HepG2 (cell line): ENCODE measurements around the gene POC1B. TPM values are rescaled to one million over a fixed set of nuclear protein-coding genes. Genes with fewer than 3 reads are reported as not detected.

ENCODE experiments used
- AHDC1 ChIP-seq: sonication (generic); formaldehyde crosslinking; IDR thresholded peaks from 2 replicates; pipeline ENCODE4 v1.5.1; 2020; ENCODE audit warnings: mild to moderate bottlenecking, missing genetic modification reagents, borderline replicate concordance
- HCFC1 ChIP-seq: fragments of 150-350 bp; IDR thresholded peaks from 2 replicates; pipeline ENCODE4 v1.6.1; 2014; ENCODE audit warnings: low read depth, low read length
- HMG20A ChIP-seq: IDR thresholded peaks from 2 replicates; pipeline ENCODE4 v1.6.1; 2016; ENCODE audit warnings: borderline replicate concordance
- MIXL1 ChIP-seq: IDR thresholded peaks from 2 replicates; pipeline ENCODE4 v1.6.1; 2016
- NFIB ChIP-seq: sonication (generic); formaldehyde crosslinking; IDR thresholded peaks from 2 replicates; pipeline ENCODE4 v1.9.0; 2021; ENCODE audit warnings: missing genetic modification reagents, mild to moderate bottlenecking, borderline replicate concordance
- NKX3-1 ChIP-seq: sonication (generic); formaldehyde crosslinking; IDR thresholded peaks from 2 replicates; pipeline ENCODE4 v1.5.0; 2020; ENCODE audit warnings: missing genetic modification reagents
- PAF1 ChIP-seq: IDR thresholded peaks from 2 replicates; pipeline ENCODE4 v1.6.1; 2016; ENCODE audit warnings: missing genetic modification reagents, missing compliant biosample characterization
- TFDP1 ChIP-seq: IDR thresholded peaks from 2 replicates; pipeline ENCODE4 v1.6.1; 2016; ENCODE audit warnings: missing compliant biosample characterization, missing genetic modification reagents, borderline replicate concordance
- TP53 ChIP-seq: sonication (generic); formaldehyde crosslinking; conservative IDR thresholded peaks from 2 replicates; pipeline ENCODE4 v1.4.0; 2020; ENCODE audit warnings: missing genetic modification reagents
- YEATS4 ChIP-seq: sonication (generic); formaldehyde crosslinking; IDR thresholded peaks from 2 replicates; pipeline ENCODE4 v1.4.0; 2020; ENCODE audit warnings: missing genetic modification reagents, borderline replicate concordance
- ZBTB33 ChIP-seq: sonication (generic); formaldehyde crosslinking; IDR thresholded peaks from 2 replicates; pipeline ENCODE4 v1.4.0; 2020; ENCODE audit warnings: missing genetic modification reagents
- ZNF253 ChIP-seq: sonication (generic); formaldehyde crosslinking; IDR thresholded peaks from 2 replicates; pipeline ENCODE4 v1.8.0; 2022; ENCODE audit warnings: mild to moderate bottlenecking, missing genetic modification reagents, borderline replicate concordance
- ZNF263 ChIP-seq: sonication (generic); formaldehyde crosslinking; IDR thresholded peaks from 2 replicates; pipeline ENCODE4 v1.4.0; 2020; ENCODE audit warnings: missing genetic modification reagents
- ZNF558 ChIP-seq: sonication (generic); formaldehyde crosslinking; IDR thresholded peaks from 2 replicates; pipeline ENCODE4 v1.9.0; 2022; ENCODE audit warnings: mild to moderate bottlenecking, missing genetic modification reagents, borderline replicate concordance
- ZNF570 ChIP-seq: sonication (generic); formaldehyde crosslinking; IDR thresholded peaks from 2 replicates; pipeline ENCODE4 v1.4.0; 2020; ENCODE audit warnings: mild to moderate bottlenecking, missing genetic modification reagents, borderline replicate concordance
- ZNF616 ChIP-seq: sonication (generic); formaldehyde crosslinking; IDR thresholded peaks from 2 replicates; pipeline ENCODE4 v1.5.0; 2020; ENCODE audit warnings: low read depth, mild to moderate bottlenecking, missing genetic modification reagents
- polyA plus RNA-seq, 8 experiments: library from polyadenylated mRNA; depleted of rRNA in 3 of 8; stranded (reverse) in 7 of 8; unstranded in 1 of 8; fragments of >200 nt; fragmentation: Illumina TruSeq in 4 of 8; extraction: Trizol in 4 of 8; gene quantifications; 2 replicates each; pipeline versions ENCODE4 v1.2.1 to v1.2.3, GENCODE V29; 2011 to 2016; ENCODE audit warnings: low read depth in 4 of 8, missing spikeins in 1 of 8, mixed read lengths in 1 of 8; ENCODE audit not compliant: insufficient read depth in 1 of 8
- total RNA-seq, 5 experiments: library from RNA; depleted of rRNA; stranded (reverse); fragments of >200 nt; fragmentation: Illumina TruSeq; extraction: Trizol; gene quantifications; 2 replicates each; pipeline ENCODE4 v1.2.3, GENCODE V29; 2016; ENCODE audit warnings: low read depth in 1 of 5
- TF ChIP-seq, protein P1 (sequence below): sonication (generic); formaldehyde crosslinking; IDR thresholded peaks from 2 replicates; pipeline ENCODE4 v1.4.0; 2020; ENCODE audit warnings: missing genetic modification reagents, low read depth, mild to moderate bottlenecking, borderline replicate concordance
- TF ChIP-seq, protein P2 (sequence below): sonication (generic); formaldehyde crosslinking; IDR thresholded peaks from 2 replicates; pipeline ENCODE4 v1.4.0; 2020; ENCODE audit warnings: mild to moderate bottlenecking, missing genetic modification reagents

Gene POC1B
- total and polyA plus RNA-seq, 2 of the 13 experiments (the other 11 are each of a cell fraction or from before 2014, with no cell fraction given) = 9.3 to 11.0 TPM

- peak; percentile 94 for TF ChIP-seq TFDP1 (CRISPR knock-in tag)
- TF ChIP-seq YEATS4 = peak; percentile 85; the same call in 1 of the 2 replicates
- no peak for TF ChIP-seq ZNF253
- TF ChIP-seq ZNF616 (CRISPR knock-in tag) = no peak
- TF ChIP-seq, protein P1, sequence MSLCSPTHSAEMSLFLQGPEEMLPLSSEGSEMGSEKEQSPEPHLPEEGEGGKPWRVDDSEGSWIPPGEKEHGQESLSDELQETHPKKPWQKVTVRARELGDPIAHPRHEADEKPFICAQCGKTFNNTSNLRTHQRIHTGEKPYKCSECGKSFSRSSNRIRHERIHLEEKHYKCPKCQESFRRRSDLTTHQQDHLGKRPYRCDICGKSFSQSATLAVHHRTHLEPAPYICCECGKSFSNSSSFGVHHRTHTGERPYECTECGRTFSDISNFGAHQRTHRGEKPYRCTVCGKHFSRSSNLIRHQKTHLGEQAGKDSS = peak; percentile 84; the same call in 1 of the 2 replicates
- no peak; the same call in 1 of the 2 replicates for TF ChIP-seq ZNF558 (CRISPR knock-in tag)
- TF ChIP-seq MIXL1 = no peak
- no peak for TF ChIP-seq PAF1 (CRISPR knock-in tag)
- no peak; the same call in 1 of the 2 replicates for TF ChIP-seq AHDC1
- TF ChIP-seq NKX3-1 (CRISPR knock-in tag) = peak; percentile 70; the same call in 1 of the 2 replicates
- TF ChIP-seq, protein P2, sequence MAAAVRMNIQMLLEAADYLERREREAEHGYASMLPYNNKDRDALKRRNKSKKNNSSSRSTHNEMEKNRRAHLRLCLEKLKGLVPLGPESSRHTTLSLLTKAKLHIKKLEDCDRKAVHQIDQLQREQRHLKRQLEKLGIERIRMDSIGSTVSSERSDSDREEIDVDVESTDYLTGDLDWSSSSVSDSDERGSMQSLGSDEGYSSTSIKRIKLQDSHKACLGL = peak; percentile 57; the same call in 1 of the 2 replicates
- no peak; the same call in 1 of the 2 replicates for TF ChIP-seq ZBTB33 (CRISPR knock-in tag)
- no peak for TF ChIP-seq TP53
- TF ChIP-seq ZNF570 (CRISPR knock-in tag) = 0 out of 2 replicates have a peak, but pooled peaks have one; percentile 37
- peak; percentile 47; the same call in 1 of the 2 replicates for TF ChIP-seq HCFC1
- TF ChIP-seq HMG20A (CRISPR knock-in tag) = no peak
- TF ChIP-seq ZNF263 (CRISPR knock-in tag) = no peak
- TF ChIP-seq NFIB (CRISPR knock-in tag) = no peak
Measured at GRCh38 chr12:89525824-89526770, at the start of gene POC1B (continued).
